ENCODE measurements around the gene FAM171A1.

DNA sequence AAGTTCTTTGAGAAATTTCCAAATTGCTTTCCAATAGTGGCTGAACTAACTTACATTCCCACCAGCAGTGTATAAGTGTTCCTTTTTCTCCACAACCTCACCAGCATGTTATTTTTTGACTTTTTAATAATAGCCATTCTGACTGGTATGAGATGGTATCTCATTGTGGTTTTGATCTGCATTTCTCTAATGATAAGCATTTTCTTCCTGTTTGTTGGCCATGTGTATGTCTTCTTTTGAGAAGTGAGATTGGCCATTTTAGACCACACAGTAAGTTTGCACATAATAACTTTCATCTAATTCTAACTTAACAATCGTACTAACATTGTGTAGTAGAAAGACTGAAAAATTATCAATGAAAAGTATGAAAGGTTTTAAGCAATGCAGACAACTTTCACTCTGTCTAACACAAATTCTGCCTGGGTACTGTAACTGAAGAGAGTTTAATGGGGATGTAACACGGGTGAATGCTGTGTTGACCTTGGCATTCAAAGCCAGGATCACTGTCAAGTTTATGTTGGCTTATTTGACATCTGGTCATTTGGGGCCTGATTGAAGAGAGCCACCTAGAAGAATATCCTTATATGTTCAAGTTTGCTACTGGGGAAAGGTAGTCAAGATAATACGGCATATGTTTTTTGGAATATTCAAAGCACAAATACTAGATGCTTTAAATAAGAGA lies 50.4 kb downstream of the FAM171A1 start:
- TF ChIP-seq FOXP2 (optimal IDR thresholded peaks at IDR 0.05; ENCODE audit: control extremely low read depth, extremely low read length, insufficient read depth) (no peak), EZH2 (IDR thresholded peaks at IDR 0.05) (no peak), POLR2AphosphoS5 (IDR thresholded peaks at IDR 0.05; ENCODE audit: borderline replicate concordance, low read depth, low read length) (no peak)

Measured in SK-N-MC (cell line).